ENCODE data around the gene BAZ2A.
A peak's percentile ranks its signal among the peaks of the same experiment; 100 is the strongest.

The BAZ2A gene

GRCh38 chr12:56634837-56635791, 5.0 kb upstream of the BAZ2A start:
- DNase-seq, result peak; percentile 93

DNA sequence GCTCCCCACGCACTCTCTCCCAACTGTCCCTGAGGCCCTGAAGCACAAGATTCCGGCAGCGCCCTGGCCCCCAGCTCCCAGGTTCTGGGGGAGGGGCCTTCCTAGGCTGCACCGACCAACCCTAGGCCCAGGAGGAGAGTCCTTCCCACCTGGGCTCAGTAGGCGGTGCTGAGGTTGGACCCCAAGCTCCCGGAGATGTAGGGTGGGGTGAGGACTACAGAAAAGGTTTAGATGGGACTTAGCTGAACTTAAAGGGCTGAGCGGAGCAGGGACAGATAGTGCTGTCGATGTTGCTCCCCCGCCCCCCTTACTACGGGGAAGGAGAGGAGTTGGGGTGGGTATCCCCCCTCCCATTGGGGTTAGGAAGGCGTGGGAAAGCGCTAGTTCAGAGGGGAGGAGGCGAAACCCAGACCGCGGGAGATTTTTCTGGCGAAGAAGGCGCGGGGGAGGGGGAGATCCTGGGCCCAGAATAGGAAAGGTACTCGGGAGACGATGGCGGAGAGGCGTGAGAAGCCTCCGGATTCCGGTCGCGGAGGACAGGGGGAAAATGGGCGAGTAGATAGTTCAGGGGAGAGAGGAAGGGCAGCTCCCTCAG, 4.2 kb upstream of the BAZ2A start:
- DNase-seq, result peak; percentile 41

DNA sequence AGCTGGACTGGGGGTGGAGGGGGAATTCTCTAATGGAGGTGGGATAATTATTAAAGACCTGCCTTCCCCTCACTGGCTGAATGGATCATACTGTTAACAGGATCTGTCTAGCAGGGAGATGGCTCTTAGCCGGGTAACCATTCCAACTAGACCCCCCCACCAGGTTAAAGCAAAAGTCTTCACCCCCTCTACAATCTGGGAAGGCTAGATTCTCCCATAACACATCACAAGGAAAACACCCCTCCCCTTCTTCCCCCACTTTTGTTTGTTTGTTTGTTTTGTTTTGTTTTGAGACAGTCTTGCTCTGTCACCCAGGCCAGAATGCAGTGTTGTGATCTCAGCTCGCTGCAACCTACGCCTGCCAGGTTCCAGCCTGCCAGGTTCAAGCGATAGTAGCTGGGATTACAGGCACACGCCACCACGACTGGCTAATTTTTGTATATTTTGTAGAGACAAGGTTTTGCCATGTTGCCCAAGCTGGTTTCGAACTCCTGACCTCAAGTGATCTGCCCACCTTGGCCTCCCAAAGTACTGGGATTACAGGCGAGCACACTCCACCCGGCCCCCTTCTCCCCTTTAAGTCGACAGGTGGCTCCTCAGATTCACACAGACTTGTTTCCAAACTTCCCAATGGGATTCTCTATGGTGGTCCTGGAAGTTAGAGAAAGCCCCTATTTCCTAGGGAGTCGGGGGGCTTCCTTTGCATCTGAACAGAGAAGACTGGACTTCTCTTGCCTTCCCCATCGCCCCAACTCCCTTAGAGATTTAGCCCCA, 3.5 kb upstream of the BAZ2A start:
- DNase-seq, result no peak

DNA sequence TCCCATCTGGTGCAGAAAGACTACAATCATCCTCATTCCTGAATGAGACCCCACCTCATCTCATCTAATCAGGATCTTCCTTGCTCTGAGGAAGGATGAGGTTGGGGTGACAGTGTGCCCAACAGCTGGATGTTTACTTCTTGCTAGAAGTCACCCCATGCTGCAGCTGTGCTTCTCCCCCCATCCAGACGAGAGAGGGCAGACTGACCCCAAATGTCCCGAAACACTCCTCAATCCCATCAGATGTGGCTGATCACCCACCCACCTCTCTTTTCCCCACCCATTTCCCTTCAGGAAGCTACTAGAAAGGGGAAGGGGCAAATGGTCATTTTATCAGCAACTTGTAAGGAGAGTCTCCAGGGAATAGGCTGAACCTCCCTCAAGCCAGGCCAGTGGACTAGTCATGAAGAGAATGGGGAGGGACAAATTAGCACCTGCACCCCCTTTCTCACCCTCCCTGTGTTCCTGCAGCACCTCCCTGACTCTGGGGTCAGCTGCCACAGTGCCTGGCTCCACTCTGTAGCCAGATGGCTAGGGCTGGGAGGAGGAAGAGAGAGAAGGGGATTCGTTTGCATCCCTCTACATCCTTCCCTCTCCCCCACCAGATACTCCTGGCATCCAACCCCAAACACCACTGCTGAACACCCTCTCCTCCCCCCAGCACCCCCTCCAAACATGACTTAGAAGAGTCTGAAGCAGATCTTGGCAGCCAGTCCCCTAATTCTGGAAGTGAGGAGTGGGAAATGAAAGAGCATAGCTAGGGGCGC, 2.8 kb upstream of the BAZ2A start:
- DNase-seq, result no peak

DNA sequence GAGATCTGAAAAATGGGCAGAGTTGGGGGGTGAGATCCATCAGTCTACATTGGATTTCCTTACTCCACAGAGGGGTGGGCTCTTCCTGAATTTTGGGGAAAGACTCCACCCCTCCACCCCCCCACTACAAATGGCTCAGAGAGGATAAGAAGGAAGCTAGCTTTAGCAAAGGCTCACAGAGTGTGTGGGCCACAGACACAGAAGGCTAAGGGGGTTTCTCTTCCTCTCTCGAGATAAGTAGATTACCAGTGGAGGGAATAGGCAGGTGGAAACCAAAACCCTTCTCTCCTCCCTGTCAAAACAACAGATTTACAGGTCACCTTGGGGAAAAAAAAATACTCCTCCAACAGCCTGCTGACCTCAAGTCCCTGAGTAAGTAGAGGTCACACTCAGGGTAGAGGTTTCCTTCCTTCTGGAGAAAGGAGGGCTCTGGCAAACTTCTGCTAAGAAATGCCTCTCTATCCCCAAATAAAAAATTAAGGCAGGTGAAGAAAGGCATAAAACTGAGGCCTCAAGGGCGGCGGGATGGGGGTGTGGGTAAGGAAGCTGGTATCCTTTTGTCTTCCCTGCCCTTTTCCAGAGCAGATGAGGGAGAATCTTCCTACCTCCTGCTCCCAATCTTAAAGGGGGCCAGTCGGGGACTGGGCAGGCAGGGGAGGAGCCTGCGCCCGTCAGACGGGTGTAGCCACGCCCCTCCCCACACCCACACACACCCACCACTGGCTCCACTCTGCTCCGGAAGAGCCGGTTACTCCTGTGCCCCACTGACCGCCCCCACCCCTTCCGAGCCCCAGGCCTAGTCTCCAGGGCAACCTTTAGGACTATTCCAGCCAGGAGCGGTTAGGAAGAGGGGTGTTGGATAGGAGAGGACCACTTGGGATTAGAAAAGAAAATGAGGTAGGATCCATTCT, 1.9 kb upstream of the BAZ2A start:
- peak; percentile 65 for DNase-seq

- DNase-seq, result peak; percentile 31
Observed at GRCh38 chr12:56629459-56630179, 507 bp downstream of the BAZ2A start.

- DNase-seq, result peak; percentile 70
Observed at GRCh38 chr12:56628671-56629458, 1.3 kb downstream of the BAZ2A start.

DNA sequence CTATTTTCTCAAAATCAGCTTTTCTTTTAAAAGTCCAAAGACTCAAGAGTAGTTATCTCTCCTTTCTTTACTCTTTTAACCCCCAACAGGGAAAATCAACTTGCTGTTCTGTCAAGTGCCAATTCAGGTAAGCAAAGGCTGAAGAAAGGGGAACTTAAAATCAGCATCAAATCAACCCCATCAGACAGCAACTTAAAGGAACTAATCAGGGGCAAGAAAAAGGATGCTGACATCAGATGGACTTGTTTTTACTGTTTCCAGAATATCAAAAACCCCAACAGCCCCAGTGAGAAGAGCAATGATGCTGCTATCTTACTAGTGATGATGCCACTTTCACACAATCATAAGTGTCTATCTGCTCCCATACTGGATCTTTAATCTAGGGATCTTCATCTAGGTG, 3.4 kb downstream of the BAZ2A start:
- DNase-seq, result no peak

DNA sequence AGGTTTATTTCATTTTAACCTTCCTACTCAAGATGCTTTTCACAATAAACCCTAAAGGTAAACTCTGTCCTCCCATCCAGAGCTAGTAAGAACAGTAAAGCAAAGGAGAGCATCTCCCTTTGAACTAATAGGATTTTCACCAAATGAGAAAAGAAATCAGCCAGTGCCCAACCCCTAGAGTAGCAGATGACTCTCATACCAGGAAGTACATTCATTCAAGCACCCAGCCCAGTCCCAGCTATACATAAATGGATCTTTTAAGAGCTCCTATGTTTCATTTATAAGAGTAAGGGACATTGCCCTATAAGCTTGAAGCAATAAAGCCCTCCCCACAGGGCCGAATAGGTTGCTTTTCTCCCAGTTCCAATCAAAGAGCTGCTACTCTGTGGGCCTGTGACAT, 7.6 kb downstream of the BAZ2A start:
- DNase-seq, result no peak

- no peak for DNase-seq
Observed at GRCh38 chr12:56616925-56617324, 13.2 kb downstream of the BAZ2A start.

DNA sequence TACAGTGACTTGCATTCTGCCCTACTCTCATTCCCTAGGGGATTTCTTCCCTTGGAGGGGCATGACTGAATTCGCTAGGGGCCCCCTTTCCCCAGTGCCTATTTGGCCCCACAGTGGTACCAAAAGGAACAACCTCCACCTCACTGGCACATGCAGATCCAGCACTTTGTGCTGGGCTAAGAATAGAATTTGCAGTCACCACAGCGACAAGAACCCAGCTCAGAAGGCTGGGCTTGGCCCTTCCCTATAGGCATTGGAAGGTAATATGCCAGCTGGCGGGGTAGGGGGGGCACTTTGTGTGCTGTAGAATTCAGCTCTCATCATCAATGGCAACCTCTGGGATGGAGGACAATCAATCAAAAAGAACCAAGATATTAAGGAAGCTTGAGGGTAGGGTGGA, 13.9 kb downstream of the BAZ2A start:
- no peak for DNase-seq

GRCh38 chr12:56614627-56615026, 15.5 kb downstream of the BAZ2A start:
- no peak for DNase-seq

GRCh38 chr12:56604355-56604754, 25.8 kb downstream of the BAZ2A start:
- no peak for DNase-seq

GRCh38 chr12:56602239-56602638, 27.9 kb downstream of the BAZ2A start:
- DNase-seq, result no peak

- DNase-seq, result no peak
Observed at GRCh38 chr12:56601503-56601902, 28.6 kb downstream of the BAZ2A start.

GRCh38 chr12:56600753-56601152, 29.4 kb downstream of the BAZ2A start:
- no peak for DNase-seq

GRCh38 chr12:56599797-56600196, 30.3 kb downstream of the BAZ2A start:
- no peak for DNase-seq

GRCh38 chr12:56599041-56599440, 31.1 kb downstream of the BAZ2A start:
- no peak for DNase-seq

DNA sequence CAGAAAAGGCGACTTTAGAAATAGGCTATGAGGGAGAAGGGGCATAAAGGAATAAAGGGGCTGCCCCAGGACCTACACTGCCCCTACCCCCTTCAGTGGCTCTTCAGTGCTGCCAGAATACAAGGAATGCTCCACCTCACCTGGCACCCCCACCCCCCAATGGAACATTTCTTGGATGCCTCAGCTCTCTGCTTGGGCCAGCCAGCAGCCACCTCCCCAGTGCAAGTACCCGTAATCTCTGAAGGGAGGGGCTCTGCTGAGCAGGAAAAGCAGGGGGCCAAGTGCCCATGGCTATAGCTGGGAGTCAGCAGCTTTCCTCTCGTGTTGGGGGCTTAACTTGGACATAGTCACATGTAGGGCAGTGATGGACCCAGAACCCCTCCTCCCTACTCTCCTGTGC, 33.3 kb downstream of the BAZ2A start:
- DNase-seq, result no peak

Measured in EL (cell line).